ENCODE results near the gene LTBP1.

LTBP1 gene

GRCh38 chr2:33247365-33247764 lies 300.6 kb downstream of the LTBP1 start:
- H3K4me1 Mint-ChIP-seq (ENCODE audit: low read depth), result no peaks in the 10 kb centered on the region
- intact Hi-C loops (cut with micrococcal nuclease), result no loop called here
- H3K4me3 Mint-ChIP-seq, result no peak overlapping the region
- H3K27me3 Mint-ChIP-seq, result no peaks in the 10 kb centered on the region
- no peaks in the 10 kb centered on the region for H3K36me3 Mint-ChIP-seq (ENCODE audit: low read depth)
- H3K9me3 Mint-ChIP-seq, result no peaks in the 10 kb centered on the region
- no peak overlapping the region for H3K27ac Mint-ChIP-seq

DNA sequence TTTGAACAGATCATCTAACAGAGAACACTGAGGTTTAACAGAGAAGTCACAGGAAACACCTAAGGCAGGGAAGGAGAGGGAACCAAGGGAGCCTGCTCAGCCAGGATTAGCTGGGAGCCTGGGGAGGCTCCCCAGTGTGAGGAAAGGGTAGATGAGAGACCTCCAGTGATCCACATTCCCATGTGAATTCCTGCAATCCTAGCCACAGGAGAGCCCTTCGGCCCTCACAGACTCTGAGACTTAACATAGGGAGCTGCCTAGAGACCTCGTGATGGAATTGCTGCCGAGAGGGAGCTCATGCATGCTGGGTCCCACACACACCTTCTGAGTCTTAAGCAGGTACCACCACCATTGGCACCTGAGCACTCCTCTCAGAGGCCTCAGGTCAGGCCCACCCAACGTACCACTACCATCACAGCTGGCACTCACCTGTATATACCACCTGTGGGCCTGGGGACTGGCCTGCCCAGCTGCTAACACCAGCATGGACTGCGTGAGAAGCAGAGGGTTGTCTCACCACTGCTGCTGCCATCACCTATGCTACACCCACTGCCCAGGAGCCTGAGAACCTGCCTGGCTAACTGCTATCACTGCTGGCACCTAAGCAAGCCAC lies 303.8 kb downstream of the LTBP1 start:
- Mint-ChIP-seq H3K36me3 (ENCODE audit: low read depth) (no peaks in the 10 kb centered on the region), H3K4me1 (ENCODE audit: low read depth) (no peaks in the 10 kb centered on the region), H3K9me3 (no peaks in the 10 kb centered on the region), H3K27ac (no peak overlapping the region), H3K4me3 (no peak overlapping the region), H3K27me3 (no peaks in the 10 kb centered on the region)
- intact Hi-C loops (cut with micrococcal nuclease), result no loop called here

GRCh38 chr2:33256162-33256755 lies 309.5 kb downstream of the LTBP1 start:
- Mint-ChIP-seq H3K9me3 (no peaks in the 10 kb centered on the region), H3K4me3 (no peak overlapping the region), H3K27ac (no peak overlapping the region), H3K4me1 (ENCODE audit: low read depth) (no peaks in the 10 kb centered on the region), H3K36me3 (ENCODE audit: low read depth) (no peaks in the 10 kb centered on the region), H3K27me3 (no peaks in the 10 kb centered on the region)
- intact Hi-C loops (cut with micrococcal nuclease), result no loop called here

DNA sequence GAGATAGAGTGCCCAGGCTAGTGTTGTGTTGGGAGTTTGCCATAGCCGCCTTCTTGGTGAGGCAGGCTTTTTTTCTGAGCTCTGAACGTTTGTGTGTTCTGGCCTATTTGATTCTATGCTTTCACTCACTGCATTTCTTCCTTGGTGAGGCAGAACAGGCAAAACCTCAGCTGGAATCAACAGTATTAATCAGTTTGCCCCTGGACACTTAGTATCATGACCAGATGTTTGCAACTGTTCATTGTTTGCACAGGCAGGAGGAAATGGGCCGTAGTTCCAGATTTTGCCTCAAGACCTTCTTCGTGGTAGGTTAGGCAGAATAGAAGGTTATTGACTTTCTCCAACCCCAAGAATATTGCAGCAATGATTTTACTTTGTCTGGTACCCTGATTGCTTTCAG lies 311.6 kb downstream of the LTBP1 start:
- no peaks in the 10 kb centered on the region for H3K9me3 Mint-ChIP-seq
- intact Hi-C loops (cut with micrococcal nuclease), result no loop called here
- H3K36me3 Mint-ChIP-seq (ENCODE audit: low read depth), result no peaks in the 10 kb centered on the region
- no peak overlapping the region for H3K4me3 Mint-ChIP-seq
- H3K27ac Mint-ChIP-seq, result no peak overlapping the region
- H3K27me3 Mint-ChIP-seq, result no peaks in the 10 kb centered on the region
- H3K4me1 Mint-ChIP-seq (ENCODE audit: low read depth), result no peaks in the 10 kb centered on the region

DNA sequence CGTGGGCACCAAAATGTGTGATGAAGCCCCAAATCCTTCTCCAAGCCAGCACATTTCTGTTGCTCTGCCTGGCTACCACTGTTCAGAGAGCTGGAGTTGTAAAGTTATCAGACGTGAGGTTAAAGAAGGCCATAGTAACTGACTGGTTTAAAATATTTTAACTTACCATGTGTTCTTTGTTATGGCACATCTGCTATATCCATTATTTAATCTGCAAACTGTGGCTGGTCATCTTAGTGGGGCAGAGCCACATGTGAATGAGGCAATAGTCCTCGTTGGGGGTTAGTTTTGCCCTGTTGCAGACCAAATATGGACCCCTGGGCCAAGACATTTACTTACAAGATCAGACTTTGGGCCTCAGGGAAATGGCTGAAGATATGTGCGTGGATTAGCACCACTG lies 315.3 kb downstream of the LTBP1 start:
- Mint-ChIP-seq H3K27ac (no peak overlapping the region), H3K27me3 (no peaks in the 10 kb centered on the region), H3K4me1 (ENCODE audit: low read depth) (no peaks in the 10 kb centered on the region), H3K4me3 (no peak overlapping the region), H3K36me3 (ENCODE audit: low read depth) (no peaks in the 10 kb centered on the region), H3K9me3 (peaks cover 12% of the 10 kb centered on the region)
- intact Hi-C loops (cut with micrococcal nuclease), result no loop called here

- peaks cover 12% of the 10 kb centered on the region for H3K9me3 Mint-ChIP-seq
- no peaks in the 10 kb centered on the region for H3K4me1 Mint-ChIP-seq (ENCODE audit: low read depth)
- H3K4me3 Mint-ChIP-seq, result no peak overlapping the region
- intact Hi-C loops (cut with micrococcal nuclease), result no loop called here
- H3K36me3 Mint-ChIP-seq (ENCODE audit: low read depth), result no peaks in the 10 kb centered on the region
- H3K27me3 Mint-ChIP-seq, result no peaks in the 10 kb centered on the region
- H3K27ac Mint-ChIP-seq, result no peak overlapping the region
Measured at GRCh38 chr2:33264766-33265165, 318.0 kb downstream of the LTBP1 start.

DNA sequence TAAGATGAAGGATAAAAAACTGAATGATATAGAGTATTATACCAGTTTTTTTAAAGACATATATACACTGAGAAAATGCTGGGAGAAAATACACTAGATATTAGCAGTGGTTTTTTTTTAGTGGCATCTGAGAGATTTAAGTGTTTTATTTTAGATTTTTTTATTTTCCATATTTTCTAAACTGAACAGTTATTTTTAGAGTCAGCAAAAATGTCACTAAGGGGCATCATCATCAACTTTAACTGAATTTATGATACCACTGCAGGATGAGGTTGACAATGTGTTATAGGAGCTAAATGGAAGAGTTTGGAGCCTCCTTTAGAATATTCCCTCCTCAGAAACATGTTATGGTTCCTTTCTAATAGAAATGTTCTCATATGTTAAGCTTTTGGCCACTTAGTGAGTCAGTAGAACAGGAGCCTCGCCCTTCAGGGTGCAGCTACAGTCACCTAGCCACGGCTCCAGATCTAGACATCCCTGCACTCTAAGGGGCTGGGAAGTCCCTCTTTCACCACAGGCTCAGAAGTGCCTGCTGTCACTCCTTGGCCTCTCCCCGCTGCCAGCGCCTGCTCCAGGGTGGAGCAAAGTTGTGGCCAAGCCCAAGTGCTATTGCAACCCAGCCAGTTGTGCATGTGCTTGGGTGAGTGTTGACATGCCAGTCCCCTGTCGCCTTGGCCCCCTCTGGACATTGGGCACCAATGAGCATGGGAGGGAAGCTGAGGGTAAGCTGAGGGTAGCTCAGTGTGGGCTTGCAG lies 319.0 kb downstream of the LTBP1 start:
- Mint-ChIP-seq H3K36me3 (ENCODE audit: low read depth) (no peaks in the 10 kb centered on the region), H3K27me3 (no peaks in the 10 kb centered on the region), H3K9me3 (peaks cover 12% of the 10 kb centered on the region), H3K27ac (no peak overlapping the region), H3K4me3 (no peak overlapping the region), H3K4me1 (ENCODE audit: low read depth) (no peaks in the 10 kb centered on the region)
- intact Hi-C loops (cut with micrococcal nuclease), result no loop called here

GRCh38 chr2:33266467-33266866 lies 319.7 kb downstream of the LTBP1 start:
- intact Hi-C loops (cut with micrococcal nuclease), result no loop called here
- no peak overlapping the region for H3K4me3 Mint-ChIP-seq
- no peak overlapping the region for H3K27ac Mint-ChIP-seq
- H3K4me1 Mint-ChIP-seq (ENCODE audit: low read depth), result no peaks in the 10 kb centered on the region
- H3K27me3 Mint-ChIP-seq, result no peaks in the 10 kb centered on the region
- H3K36me3 Mint-ChIP-seq (ENCODE audit: low read depth), result no peaks in the 10 kb centered on the region
- peaks cover 12% of the 10 kb centered on the region for H3K9me3 Mint-ChIP-seq

DNA sequence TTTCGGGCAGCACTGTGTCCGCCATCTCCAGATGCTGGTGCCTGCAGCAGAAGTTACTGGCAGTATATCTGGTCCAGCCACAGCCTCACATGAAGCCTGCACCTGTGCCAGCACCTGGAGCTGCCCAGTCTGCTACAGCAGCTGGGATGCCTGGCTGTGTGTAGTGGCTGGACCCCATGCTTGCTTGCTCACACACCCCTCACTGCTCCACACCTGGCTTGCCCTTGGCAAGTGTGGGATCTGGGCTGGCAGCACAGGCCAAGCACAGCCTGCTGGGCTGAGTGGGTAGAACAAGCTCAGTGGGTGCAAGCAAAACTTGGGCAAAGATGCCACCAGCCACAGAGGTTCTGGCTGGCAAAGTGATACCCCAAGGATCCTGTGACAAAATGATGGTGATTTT lies 320.3 kb downstream of the LTBP1 start:
- intact Hi-C loops (cut with micrococcal nuclease), result no loop called here
- H3K4me1 Mint-ChIP-seq (ENCODE audit: low read depth), result no peaks in the 10 kb centered on the region

DNA sequence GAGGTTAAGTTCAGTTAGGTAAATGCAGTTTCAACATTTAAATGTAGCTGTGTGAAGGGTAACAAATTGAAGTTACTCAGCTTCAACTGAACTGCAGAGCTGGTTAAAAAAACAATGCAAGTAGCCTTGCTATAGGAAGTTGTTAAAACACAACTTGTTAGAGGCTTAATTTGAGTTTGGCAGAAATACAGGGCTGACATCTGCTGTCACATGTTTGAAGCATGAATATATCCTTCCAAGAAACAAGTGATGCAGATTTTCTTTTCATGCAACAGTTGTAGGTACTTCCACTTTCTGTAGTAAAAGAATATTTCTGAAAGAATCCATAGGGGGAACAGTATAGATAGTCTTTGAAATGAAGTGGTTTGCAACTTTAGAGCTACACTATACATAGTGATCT lies 321.0 kb downstream of the LTBP1 start:
- Mint-ChIP-seq H3K27me3 (no peaks in the 10 kb centered on the region), H3K9me3 (peaks cover 12% of the 10 kb centered on the region), H3K4me1 (ENCODE audit: low read depth) (no peaks in the 10 kb centered on the region), H3K4me3 (no peak overlapping the region), H3K27ac (no peak overlapping the region), H3K36me3 (ENCODE audit: low read depth) (no peaks in the 10 kb centered on the region)
- intact Hi-C loops (cut with micrococcal nuclease), result no loop called here

More for the DNA sequence above, 320.3 kb downstream of the LTBP1 start:
- H3K27ac Mint-ChIP-seq, result no peak overlapping the region
- peaks cover 12% of the 10 kb centered on the region for H3K9me3 Mint-ChIP-seq
- H3K27me3 Mint-ChIP-seq, result no peaks in the 10 kb centered on the region
- H3K4me3 Mint-ChIP-seq, result no peak overlapping the region
- no peaks in the 10 kb centered on the region for H3K36me3 Mint-ChIP-seq (ENCODE audit: low read depth)

GRCh38 chr2:33268246-33268831 lies 321.6 kb downstream of the LTBP1 start:
- H3K27ac Mint-ChIP-seq, result no peak overlapping the region
- H3K4me3 Mint-ChIP-seq, result no peak overlapping the region
- H3K27me3 Mint-ChIP-seq, result no peaks in the 10 kb centered on the region
- H3K9me3 Mint-ChIP-seq, result peaks cover 12% of the 10 kb centered on the region
- no peaks in the 10 kb centered on the region for H3K36me3 Mint-ChIP-seq (ENCODE audit: low read depth)
- no peaks in the 10 kb centered on the region for H3K4me1 Mint-ChIP-seq (ENCODE audit: low read depth)
- intact Hi-C loops (cut with micrococcal nuclease), result no loop called here

DNA sequence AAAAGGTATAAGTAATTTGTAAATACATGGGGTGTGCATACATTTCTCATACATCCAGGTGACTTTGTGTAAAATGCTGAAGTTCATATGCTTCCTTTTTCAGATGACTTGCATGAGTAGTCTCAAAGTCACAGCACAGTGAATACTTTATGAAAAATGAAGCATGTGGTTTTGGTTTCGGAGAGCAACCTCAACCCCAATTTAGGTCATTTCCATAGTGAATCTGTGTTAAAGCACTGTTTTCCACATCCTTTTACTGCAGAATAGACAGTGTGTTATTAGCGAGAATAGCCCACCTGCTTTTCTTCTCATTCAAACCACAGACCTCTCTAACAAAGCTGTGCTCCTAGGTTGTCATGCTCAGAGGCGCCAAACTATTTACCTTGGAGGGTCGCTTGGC lies 325.2 kb downstream of the LTBP1 start:
- Mint-ChIP-seq H3K9me3 (no peaks in the 10 kb centered on the region), H3K27me3 (no peaks in the 10 kb centered on the region), H3K27ac (no peak overlapping the region), H3K4me1 (ENCODE audit: low read depth) (no peaks in the 10 kb centered on the region), H3K4me3 (no peak overlapping the region), H3K36me3 (ENCODE audit: low read depth) (no peaks in the 10 kb centered on the region)
- intact Hi-C loops (cut with micrococcal nuclease), result no loop called here

GRCh38 chr2:33273479-33273878 lies 326.7 kb downstream of the LTBP1 start:
- intact Hi-C loops (cut with micrococcal nuclease), result no loop called here
- H3K4me3 Mint-ChIP-seq, result no peak overlapping the region
- H3K27ac Mint-ChIP-seq, result no peak overlapping the region
- H3K27me3 Mint-ChIP-seq, result no peaks in the 10 kb centered on the region
- no peaks in the 10 kb centered on the region for H3K9me3 Mint-ChIP-seq
- H3K36me3 Mint-ChIP-seq (ENCODE audit: low read depth), result no peaks in the 10 kb centered on the region
- no peaks in the 10 kb centered on the region for H3K4me1 Mint-ChIP-seq (ENCODE audit: low read depth)

DNA sequence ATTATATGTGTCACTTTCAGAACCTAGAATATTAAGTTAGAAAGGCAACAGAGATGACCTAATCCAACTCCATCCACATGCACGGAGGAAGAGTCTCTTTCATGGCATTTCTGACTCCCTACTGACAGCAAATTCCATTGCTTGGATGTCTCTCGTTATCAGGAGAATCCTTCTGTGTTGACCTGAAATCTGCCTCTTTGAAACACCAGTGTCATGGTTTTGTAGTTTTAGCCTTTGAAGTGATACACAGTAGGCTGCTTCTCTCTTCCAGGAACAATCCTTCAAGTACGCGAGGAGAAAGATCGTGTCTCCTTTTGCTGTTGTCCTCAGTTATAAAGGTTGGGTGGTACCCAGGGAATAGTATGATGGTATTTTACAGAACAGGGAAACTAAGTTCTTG lies 327.8 kb downstream of the LTBP1 start:
- Mint-ChIP-seq H3K4me1 (ENCODE audit: low read depth) (no peaks in the 10 kb centered on the region), H3K9me3 (no peaks in the 10 kb centered on the region), H3K27ac (no peak overlapping the region), H3K27me3 (no peaks in the 10 kb centered on the region), H3K4me3 (no peak overlapping the region), H3K36me3 (ENCODE audit: low read depth) (no peaks in the 10 kb centered on the region)
- intact Hi-C loops (cut with micrococcal nuclease), result no loop called here

All from dendritic cell treated with granulocyte-macrophage colony-stimulating factor and Interleukin-4, amounts not matched to agents 40 ng/mL and 50 ng/mL, for 4 days (primary cell).